CD4-positive, alpha-beta T cell (primary cell): ENCODE measurements around the gene TMEM201. TPM values are rescaled to one million over a fixed set of nuclear protein-coding genes. Genes with fewer than 3 reads are reported as not detected.

Experiments used
- ATAC-seq: fragments of 200-7000 bp; cut with Tn5 transposase; one replicate; pipeline ENCODE4 v1.10.0; 2022; ENCODE audit warnings: mild to moderate bottlenecking; ENCODE audit not compliant: poor library complexity
- CTCF ChIA-PET: fragments of 350-600 bp; sonication (Branson Sonifier 250); formaldehyde crosslinking; loops from one replicate; lab custom pipeline; 2021; ENCODE audit warnings: antibody characterized with exemption, inconsistent platforms; lab: Charles Lee
- POLR2A ChIA-PET: fragments of 350-600 bp; sonication (Branson Sonifier 250); formaldehyde crosslinking; loops from one replicate; lab custom pipeline; 2021; ENCODE audit warnings: antibody characterized with exemption, inconsistent platforms; lab: Charles Lee
- DNase-seq, 14 experiments: peaks; one replicate each; pipeline ENCODE4 v3.0.0-alpha.2; 2013 to 2020; ENCODE audit warnings: mixed read lengths in 2 of 14
- H3K27ac ChIP-seq, 2 donors: one replicate each; pipeline versions ENCODE4 v1.5.1 to v1.7.0; 2013; ENCODE audit warnings: low read length in 2 of 2, low read depth in 1 of 2, mild to moderate bottlenecking in 1 of 2
- H3K27me3 ChIP-seq, 2 experiments: 1 replicate in 1 of 2; 2 replicates in 1 of 2; pipeline versions ENCODE4 v1.6.1 to v1.7.0; 2013; ENCODE audit warnings: low read length in 2 of 2, control low read depth in 1 of 2, mild to moderate bottlenecking in 1 of 2, moderate library complexity in 1 of 2; ENCODE audit not compliant: insufficient read depth in 2 of 2, control insufficient read depth in 1 of 2
- H3K36me3 ChIP-seq: one replicate; pipeline ENCODE4 v1.6.1; 2013; ENCODE audit warnings: low read length, control low read depth; ENCODE audit not compliant: insufficient read depth
- H3K4me1 ChIP-seq: one replicate; pipeline ENCODE4 v1.6.1; 2013; ENCODE audit warnings: low read length, control low read depth; ENCODE audit not compliant: insufficient read depth
- H3K4me3 ChIP-seq: one replicate; pipeline ENCODE4 v1.5.1; 2013; ENCODE audit warnings: mild to moderate bottlenecking, low read length, moderate library complexity
- H3K9me3 ChIP-seq, 2 experiments: 1 replicate in 1 of 2; 2 replicates in 1 of 2; pipeline versions ENCODE4 v1.6.1 to v1.7.0; 2013; ENCODE audit warnings: low read length in 2 of 2, mild to moderate bottlenecking in 2 of 2, control low read depth in 1 of 2, moderate library complexity in 1 of 2; ENCODE audit not compliant: control insufficient read depth in 1 of 2, insufficient read depth in 1 of 2
- H3K27ac Mint-ChIP-seq: one replicate; pipeline ENCODE4 v1.8.0; 2020; ENCODE audit warnings: mixed read lengths
- H3K27me3 Mint-ChIP-seq: one replicate; pipeline ENCODE4 v1.8.0; 2021; ENCODE audit warnings: mixed read lengths
- H3K36me3 Mint-ChIP-seq: one replicate; pipeline ENCODE4 v1.8.0; 2021; ENCODE audit warnings: low read depth, mixed read lengths
- H3K4me1 Mint-ChIP-seq: one replicate; pipeline ENCODE4 v1.8.0; 2021; ENCODE audit warnings: low read depth, mixed read lengths
- H3K4me3 Mint-ChIP-seq: one replicate; pipeline ENCODE4 v1.8.0; 2020; ENCODE audit warnings: mild to moderate bottlenecking, mixed read lengths
- H3K9me3 Mint-ChIP-seq: one replicate; pipeline ENCODE4 v1.8.0; 2020; ENCODE audit warnings: mixed read lengths
- CTCF ChIP-seq: fragments of 200-600 bp; IDR thresholded peaks from one replicate; pipeline ENCODE4 v1.8.0; 2022; ENCODE audit warnings: antibody characterized with exemption, mild to moderate bottlenecking
- intact Hi-C, 2 experiments: fragments of 100-400 bp; cut with DNase I in 1 of 2; cut with micrococcal nuclease in 1 of 2; formaldehyde crosslinking; loops; one replicate each; pipeline versions ENCODE4 v1.15.1 to v1.9.0; 2023 to 2025; cut with DNase I, micrococcal nuclease
- total RNA-seq, 174 experiments: library from RNA in 2 of 174; stranded (reverse) in 2 of 174; gene quantifications; one replicate each; pipeline ENCODE4 v1.2.3 and lab custom pipeline; 2021 to 2026

TMEM201 gene
- total RNA-seq, 2 experiments from 2014 or later, result 9.1 to 9.2 TPM

DNA sequence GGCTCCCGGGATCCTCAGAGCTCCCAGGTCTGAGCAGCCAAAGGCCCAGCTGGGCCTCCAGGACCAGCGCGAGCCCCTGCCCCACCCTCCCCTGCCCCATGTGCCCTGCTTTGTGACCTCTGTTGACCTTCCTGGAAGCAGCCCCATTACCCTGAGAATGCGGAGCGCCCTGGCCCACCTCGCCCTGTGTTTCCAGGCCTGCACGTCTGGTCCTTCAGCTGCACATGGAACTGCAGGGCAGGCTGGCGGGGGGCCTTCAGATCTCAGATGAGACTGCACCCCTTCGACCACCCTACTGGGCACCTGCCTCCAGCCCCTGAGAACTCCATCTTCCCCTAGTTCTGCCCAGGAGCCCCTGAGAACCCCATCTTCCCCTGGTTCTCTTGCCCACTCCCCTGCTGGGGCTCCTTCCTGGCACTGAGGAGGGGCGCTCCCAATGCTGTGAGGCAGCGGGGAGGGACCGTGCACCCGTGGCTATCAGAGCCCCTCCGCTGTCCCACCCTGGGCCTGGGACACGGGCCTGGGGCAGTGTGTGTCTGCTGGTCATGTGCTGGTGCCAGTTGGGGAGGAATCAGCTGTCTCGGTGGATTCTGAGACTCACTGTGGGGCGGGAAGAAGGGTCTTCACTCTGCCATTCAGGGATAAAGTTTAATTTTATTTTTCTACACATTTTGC lies 25.1 kb downstream of the TMEM201 start:
- H3K27ac ChIP-seq, result no peak overlapping the region
- no peaks in the 10 kb centered on the region for H3K36me3 Mint-ChIP-seq
- no peaks in the 10 kb centered on the region for H3K9me3 ChIP-seq
- no peak overlapping the region for H3K4me3 Mint-ChIP-seq
- ChIA-PET CTCF (no interaction called here), POLR2A (no interaction called here)
- ATAC-seq (no peak), DNase-seq (peak in 1 of 14 experiments; percentile 9)
- no peaks in the 10 kb centered on the region for H3K27me3 ChIP-seq
- H3K4me1 Mint-ChIP-seq, result no peaks in the 10 kb centered on the region
- H3K4me3 ChIP-seq, result no peak overlapping the region
- no peak for TF ChIP-seq CTCF
- H3K36me3 ChIP-seq, result peaks cover 4% of the 10 kb centered on the region
- H3K27ac Mint-ChIP-seq, result no peak overlapping the region
- peaks cover under 1% of the 10 kb centered on the region for H3K27me3 Mint-ChIP-seq
- intact Hi-C loops, result no loop called here
- H3K4me1 ChIP-seq, result peaks cover 5% of the 10 kb centered on the region
- H3K9me3 Mint-ChIP-seq, result no peaks in the 10 kb centered on the region

GRCh38 chr1:9615316-9616063 lies 26.8 kb downstream of the TMEM201 start:
- H3K9me3 ChIP-seq, result no peaks in the 10 kb centered on the region
- peaks cover 5% of the 10 kb centered on the region for H3K4me1 ChIP-seq
- no peak overlapping the region for H3K27ac Mint-ChIP-seq
- ChIA-PET CTCF (interaction anchor here (0.6 to 1.4 kb wide), 11 partner anchors 11 to 295 kb away, joined by 3 to 7 read pairs (median 4); no protein-coding TSS in a partner anchor), POLR2A (interaction anchor here (0.8 to 1.2 kb wide), 4 partner anchors 14 to 253 kb away, joined by 3 to 4 read pairs (median 3); no protein-coding TSS in a partner anchor)
- peak; percentile 81 for TF ChIP-seq CTCF
- peak; percentile 42 to 75 (median 54) for DNase-seq
- H3K27me3 ChIP-seq, result no peaks in the 10 kb centered on the region
- intact Hi-C loops, result loop anchor here in 1 of 2 experiments (1.0 kb wide), 1 partner anchor 252 kb away; no protein-coding TSS in a partner anchor
- peaks cover 4% of the 10 kb centered on the region for H3K36me3 ChIP-seq
- H3K27ac ChIP-seq, result no peak overlapping the region
- no peaks in the 10 kb centered on the region for H3K36me3 Mint-ChIP-seq
- no peaks in the 10 kb centered on the region for H3K9me3 Mint-ChIP-seq
- H3K27me3 Mint-ChIP-seq, result peaks cover 5% of the 10 kb centered on the region
- peak; percentile 92 for ATAC-seq
- H3K4me3 ChIP-seq, result no peak overlapping the region
- no peaks in the 10 kb centered on the region for H3K4me1 Mint-ChIP-seq
- no peak overlapping the region for H3K4me3 Mint-ChIP-seq

- H3K36me3 Mint-ChIP-seq, result no peaks in the 10 kb centered on the region
- no peaks in the 10 kb centered on the region for H3K4me1 Mint-ChIP-seq
- H3K9me3 Mint-ChIP-seq, result no peaks in the 10 kb centered on the region
- no peak for TF ChIP-seq CTCF
- ChIA-PET CTCF (interaction anchor here (1.5 kb wide), 1 partner anchor 13 kb away, joined by 3 read pairs; no protein-coding TSS in a partner anchor), POLR2A (interaction anchor here (0.6 kb wide), 1 partner anchor 7 kb away, joined by 3 read pairs; no protein-coding TSS in a partner anchor)
- no peak overlapping the region for H3K4me3 ChIP-seq
- H3K27me3 Mint-ChIP-seq, result peaks cover 5% of the 10 kb centered on the region
- H3K27ac Mint-ChIP-seq, result no peak overlapping the region
- H3K4me1 ChIP-seq, result peaks cover 5% of the 10 kb centered on the region
- intact Hi-C loops, result no loop called here
- no peak overlapping the region for H3K27ac ChIP-seq
- no peak overlapping the region for H3K4me3 Mint-ChIP-seq
- no peak for DNase-seq
- no peak for ATAC-seq
- H3K9me3 ChIP-seq, result no peaks in the 10 kb centered on the region
- no peaks in the 10 kb centered on the region for H3K27me3 ChIP-seq
- no peaks in the 10 kb centered on the region for H3K36me3 ChIP-seq
Observed at GRCh38 chr1:9618909-9619679, 30.4 kb downstream of the TMEM201 start.
